Embryonic facial prominence (tissue), 1 donor: ENCODE data around the gene ATP2A1.
"Not testable (repeated sequence)": the region's sequence is repeated elsewhere in the genome, so short reads cannot be mapped to it uniquely, and the experiment has no call there.

ENCODE experiments used
- DNase-seq: peaks from one replicate; pipeline ENCODE4 v3.0.0-alpha.2; 2016; ENCODE audit errors: extremely low spot score

Gene ATP2A1

DNA sequence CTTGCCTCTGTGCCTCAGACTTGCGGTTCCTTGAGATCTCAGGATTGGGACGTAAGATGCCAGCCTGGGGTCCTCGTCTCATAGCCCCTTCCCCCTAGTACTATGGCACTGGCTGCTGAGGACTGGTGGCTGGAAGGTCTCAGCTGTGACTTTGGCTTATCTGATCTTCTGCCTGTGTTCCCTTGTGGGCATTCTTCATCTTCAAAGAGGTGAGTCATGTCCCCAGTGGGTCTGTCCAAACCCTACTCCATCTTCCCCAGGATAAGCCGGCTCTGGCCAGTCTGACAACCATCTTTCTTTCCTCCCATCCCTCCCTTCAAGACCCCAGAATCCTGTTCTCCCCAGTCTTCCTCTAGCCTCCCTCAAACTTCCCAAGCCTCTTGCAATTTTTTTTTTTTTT, 57.1 kb downstream of the ATP2A1 start:
- no peak for DNase-seq

DNA sequence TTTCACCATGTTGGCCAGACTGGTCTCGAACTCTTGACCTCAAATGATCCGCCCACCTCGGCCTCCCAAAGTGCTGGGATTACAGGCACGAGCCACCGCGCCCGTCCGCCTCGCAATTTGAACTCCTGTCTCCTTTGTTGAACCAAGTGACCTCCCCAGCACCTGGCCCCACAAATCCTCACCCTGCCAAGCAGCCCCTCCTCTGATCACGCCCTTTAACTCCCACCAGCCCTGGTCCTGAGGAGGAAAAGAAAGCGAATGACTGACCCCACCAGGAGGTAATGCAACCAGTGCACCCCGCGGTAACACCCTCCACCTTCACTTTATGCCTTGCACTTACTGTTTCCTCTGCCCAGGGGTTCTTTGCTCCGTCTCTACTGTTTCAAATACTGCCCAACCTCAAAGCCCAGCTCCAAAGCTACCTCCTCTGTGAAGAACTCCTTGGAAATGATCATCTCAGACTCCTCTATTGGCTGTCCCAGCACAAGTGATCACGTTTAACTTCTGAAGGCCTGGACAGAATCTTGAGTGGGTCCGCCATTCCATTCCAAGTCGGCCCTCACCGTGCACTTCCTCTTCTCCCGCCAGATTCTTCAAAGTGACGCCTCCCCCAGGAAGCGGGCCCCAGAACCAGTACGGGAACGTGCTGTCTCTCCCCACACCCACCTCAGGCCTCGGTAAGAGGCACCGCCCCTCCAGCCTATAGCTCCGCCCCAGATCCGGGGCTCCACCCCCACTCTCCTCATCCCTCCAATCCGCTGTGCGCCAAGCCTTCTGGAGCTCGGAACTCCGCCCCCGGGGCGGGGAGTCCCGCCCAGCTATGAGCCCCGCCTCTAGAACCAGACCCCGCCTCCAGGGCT, 57.9 kb downstream of the ATP2A1 start:
- DNase-seq: no peak

DNA sequence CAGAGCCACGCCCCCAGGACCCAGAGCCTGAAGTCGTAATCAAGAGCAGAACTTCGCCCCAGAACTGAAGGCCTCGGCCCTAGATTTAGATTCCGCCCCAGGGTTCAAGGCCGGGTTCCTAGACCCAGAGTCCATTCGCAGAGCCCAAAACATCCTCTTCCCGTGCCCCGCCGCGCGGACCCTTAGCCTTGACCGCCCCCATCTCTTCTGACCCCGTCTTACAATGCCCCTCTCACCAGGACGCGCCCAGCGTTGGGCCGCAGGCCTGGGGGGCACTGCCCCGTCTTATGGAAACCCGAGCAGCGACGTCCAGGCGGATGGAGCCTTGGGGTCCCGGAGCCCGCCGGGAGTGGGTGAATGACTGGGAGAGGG, 58.5 kb downstream of the ATP2A1 start:
- no peak for DNase-seq

DNA sequence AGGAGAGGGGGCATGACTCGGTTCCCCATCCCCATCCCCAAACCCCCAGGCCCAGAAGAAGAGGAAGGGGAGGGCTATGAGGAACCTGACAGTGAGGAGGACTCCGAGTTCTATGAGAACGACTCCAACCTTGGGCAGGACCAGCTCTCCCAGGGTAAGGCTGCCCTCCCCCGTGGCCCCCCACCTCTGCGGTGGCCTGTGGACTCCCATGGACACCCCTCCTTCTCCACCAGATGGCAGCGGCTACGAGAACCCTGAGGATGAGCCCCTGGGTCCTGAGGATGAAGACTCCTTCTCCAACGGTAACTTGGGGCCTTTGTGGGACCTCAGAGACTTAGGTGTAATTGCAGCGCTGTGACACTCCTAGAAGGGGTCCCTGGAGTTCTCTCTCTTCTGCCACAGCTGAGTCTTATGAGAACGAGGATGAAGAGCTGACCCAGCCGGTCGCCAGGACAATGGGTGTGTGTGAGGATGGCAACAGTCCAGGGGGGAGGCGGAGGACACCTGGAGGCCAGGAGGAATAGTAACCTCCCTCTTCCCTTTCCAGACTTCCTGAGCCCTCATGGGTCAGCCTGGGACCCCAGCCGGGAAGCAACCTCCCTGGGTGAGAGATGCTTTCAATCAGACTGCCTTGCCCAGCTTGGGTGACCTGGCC, 59.1 kb downstream of the ATP2A1 start:
- DNase-seq: no peak

DNA sequence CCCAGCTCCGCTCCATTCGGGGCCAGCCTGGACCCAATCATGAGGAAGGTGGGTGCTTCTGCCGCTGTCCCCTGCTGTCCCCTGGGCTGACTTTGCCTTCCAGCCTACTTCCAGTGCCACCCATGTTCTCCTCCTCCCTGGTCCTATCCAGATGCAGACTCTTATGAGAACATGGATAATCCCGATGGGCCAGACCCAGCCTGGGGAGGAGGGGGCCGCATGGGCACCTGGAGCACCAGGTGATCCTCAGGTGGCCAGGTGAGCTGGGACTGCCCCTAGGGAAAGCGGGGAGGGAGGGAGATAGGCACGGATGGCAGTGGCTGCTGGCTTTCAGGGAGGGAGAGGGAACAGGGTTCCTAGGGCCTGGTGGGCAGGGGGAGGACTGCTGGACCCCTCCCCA, 60.4 kb downstream of the ATP2A1 start:
- no peak for DNase-seq

DNA sequence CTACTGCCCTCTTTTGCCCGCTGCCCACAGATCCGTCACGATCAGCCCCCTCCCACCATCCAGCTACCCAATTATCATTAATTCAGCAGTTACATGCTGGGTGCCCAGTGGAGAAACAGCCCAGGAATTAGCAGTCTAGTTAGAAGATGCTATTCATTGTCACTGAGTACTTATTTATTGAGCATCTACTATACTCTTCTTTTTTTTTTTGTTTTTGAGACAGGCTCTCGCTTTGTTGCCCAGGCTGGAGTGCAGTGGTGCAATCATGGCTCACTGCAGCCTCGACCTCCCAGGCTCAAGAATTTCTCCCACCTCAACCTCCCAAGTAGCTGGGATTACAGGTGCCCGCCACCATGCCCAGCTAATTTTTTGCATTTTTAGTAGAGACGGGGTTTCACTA, 61.5 kb downstream of the ATP2A1 start:
- not testable (repeated sequence) for DNase-seq

DNA sequence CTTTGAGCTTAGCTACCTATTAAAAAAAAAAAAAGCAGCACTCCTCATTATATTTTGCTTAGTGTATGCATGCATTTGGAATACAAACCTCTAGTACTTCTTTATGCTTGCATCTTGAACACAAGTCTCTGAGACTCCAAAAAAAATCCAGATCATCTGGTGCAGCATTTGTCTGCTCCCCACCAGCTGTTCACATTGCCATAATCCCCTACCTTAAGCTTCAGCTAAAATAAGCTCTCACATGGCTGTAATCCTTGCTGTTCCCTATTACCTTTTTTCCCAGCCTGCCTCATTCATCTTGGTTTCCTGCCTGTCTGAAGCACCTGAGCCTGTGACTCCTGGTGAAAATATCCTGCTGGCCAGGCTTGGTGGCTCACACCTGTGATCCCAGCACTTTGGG, 65.0 kb downstream of the ATP2A1 start:
- no peak for DNase-seq

DNA sequence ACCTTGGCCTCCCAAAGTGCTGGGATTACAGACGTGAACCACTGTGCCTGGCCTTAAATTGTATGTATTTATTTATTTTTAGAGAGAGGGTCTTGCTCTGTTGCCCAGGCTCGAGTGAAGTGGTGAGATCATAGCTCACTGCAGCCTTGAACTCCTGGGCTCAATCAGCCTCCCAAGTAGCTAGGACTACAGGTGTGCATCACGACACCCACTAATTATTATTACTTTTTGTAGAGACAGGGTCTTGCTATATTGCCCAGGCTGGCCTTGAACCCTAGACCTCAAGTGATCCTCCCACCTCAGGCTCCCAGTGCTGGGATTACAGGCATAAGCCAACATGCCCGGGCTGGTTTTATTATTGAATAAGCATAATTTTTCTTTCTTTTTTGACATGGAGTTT, 68.4 kb downstream of the ATP2A1 start:
- no peak for DNase-seq

DNA sequence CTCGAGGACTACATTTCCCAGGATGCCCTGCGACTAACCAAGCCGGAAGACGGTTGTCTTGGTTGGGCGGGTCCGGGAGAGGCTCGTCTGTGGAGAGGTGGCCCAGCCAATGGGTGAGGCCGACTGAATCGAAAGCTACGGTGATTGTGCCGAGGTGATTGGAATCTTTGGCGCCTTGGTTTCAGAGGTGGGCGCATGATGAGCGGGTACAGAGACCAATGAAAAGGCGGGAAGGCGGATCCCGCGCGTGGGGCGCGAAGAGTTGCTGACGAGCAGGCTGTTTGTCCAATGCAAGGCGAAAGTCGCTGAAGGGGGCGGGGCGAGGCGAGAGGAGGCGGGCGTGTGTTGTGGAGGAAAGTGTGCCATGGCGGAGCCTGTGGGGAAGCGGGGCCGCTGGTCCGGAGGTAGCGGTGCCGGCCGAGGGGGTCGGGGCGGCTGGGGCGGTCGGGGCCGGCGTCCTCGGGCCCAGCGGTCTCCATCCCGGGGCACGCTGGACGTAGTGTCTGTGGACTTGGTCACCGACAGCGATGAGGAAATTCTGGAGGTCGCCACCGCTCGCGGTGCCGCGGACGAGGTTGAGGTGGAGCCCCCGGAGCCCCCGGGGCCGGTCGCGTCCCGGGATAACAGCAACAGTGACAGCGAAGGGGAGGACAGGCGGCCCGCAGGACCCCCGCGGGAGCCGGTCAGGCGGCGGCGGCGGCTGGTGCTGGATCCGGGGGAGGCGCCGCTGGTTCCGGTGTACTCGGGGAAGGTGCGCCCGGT, 72.5 kb downstream of the ATP2A1 start, which contains the start of gene NFATC2IP:
NFATC2IP (plus strand) TSS at position 290 of the 762 bp plus-strand sequence; CDS start at position 365, 75 bp downstream.
- peak; percentile 99 for DNase-seq

DNA sequence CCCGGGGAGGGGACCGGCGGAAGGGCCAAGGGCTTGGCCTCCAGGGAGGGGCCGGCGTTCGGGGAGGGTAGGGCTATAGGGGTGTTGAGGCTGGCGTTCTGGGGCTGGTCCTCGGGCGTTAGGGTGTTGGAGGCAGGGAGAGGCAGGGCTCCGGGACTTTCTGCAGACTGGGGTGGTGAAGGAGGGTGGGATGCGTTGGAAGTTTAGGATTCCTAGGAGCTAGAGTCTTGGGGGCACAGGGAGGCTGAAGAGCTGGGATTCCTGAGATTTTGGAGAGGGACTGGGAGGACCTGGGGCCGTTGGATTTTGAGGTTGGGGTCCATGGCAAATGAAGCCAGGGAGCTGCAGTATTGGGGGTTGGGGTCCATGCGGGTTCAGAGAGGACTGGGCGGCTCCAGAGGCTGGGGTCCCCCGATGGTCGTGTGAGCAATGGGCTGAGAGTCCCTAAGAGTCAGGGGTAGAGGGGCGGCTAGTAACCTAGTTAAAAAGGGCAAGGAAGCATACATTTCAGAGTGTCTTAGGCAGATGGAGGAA, 73.2 kb downstream of the ATP2A1 start:
- DNase-seq: no peak
